DND-41 (cell line): ENCODE measurements around the gene PLAGL1.

Source experiments
- ATAC-seq: fragments of 200-7000 bp; cut with Tn5 transposase; 3 replicates; pipeline ENCODE4 v1.9.1; 2021; ENCODE audit warnings: low read depth; ENCODE audit not compliant: insufficient read depth
- DNase-seq: peaks from one replicate; pipeline ENCODE4 v3.0.0-alpha.2; 2020
- H2AFZ ChIP-seq: 2 replicates; pipeline ENCODE4 v1.6.0; 2012; ENCODE audit warnings: low read depth, low read length
- H3K27ac ChIP-seq: 2 replicates; pipeline ENCODE4 v1.5.1; 2012; ENCODE audit warnings: low read length, inconsistent platforms
- H3K27me3 ChIP-seq: fragments of 200-600 bp; sonication (generic); 2 replicates; pipeline ENCODE4 v1.6.0; 2012; ENCODE audit warnings: low read length, mild to moderate bottlenecking, inconsistent platforms; ENCODE audit not compliant: insufficient read depth, poor library complexity
- H3K36me3 ChIP-seq: 2 replicates; pipeline ENCODE4 v1.5.1; 2012; ENCODE audit warnings: low read length, inconsistent platforms; ENCODE audit not compliant: insufficient read depth
- H3K4me1 ChIP-seq: 2 replicates; pipeline ENCODE4 v1.5.1; 2012; ENCODE audit warnings: mild to moderate bottlenecking, low read length; ENCODE audit not compliant: insufficient read depth
- H3K4me2 ChIP-seq: 2 replicates; pipeline ENCODE4 v1.6.0; 2012; ENCODE audit warnings: mild to moderate bottlenecking, moderate library complexity, low read length, inconsistent platforms; ENCODE audit not compliant: insufficient read depth
- H3K4me3 ChIP-seq, 2 experiments: fragments of 200-600 bp in 1 of 2; shearing (Covaris generic) in 1 of 2; 2 replicates each; pipeline ENCODE4 v1.5.1; 2012 to 2016; ENCODE audit warnings: inconsistent platforms in 2 of 2, low read length in 2 of 2, mild to moderate bottlenecking in 2 of 2, low read depth in 1 of 2, moderate library complexity in 1 of 2
- H3K79me2 ChIP-seq: 2 replicates; pipeline ENCODE4 v1.6.0; 2012; ENCODE audit warnings: low read length, inconsistent platforms; ENCODE audit not compliant: insufficient read depth
- H3K9ac ChIP-seq: 2 replicates; pipeline ENCODE4 v1.6.0; 2012; ENCODE audit warnings: low read depth, mild to moderate bottlenecking, inconsistent platforms, low read length, moderate library complexity
- H3K9me3 ChIP-seq: 2 replicates; pipeline ENCODE4 v1.5.1; 2012; ENCODE audit warnings: low read length, moderate library complexity, mild to moderate bottlenecking, inconsistent platforms; ENCODE audit not compliant: insufficient read depth, severe bottlenecking
- H4K20me1 ChIP-seq: 2 replicates; pipeline ENCODE4 v1.6.0; 2012; ENCODE audit warnings: low read length; ENCODE audit not compliant: insufficient read depth
- CTCF ChIP-seq: IDR thresholded peaks from 2 replicates; pipeline ENCODE4 v1.5.1; 2012; ENCODE audit warnings: borderline replicate concordance, low read length, moderate library complexity, mild to moderate bottlenecking; ENCODE audit not compliant: poor library complexity, severe bottlenecking; ENCODE audit errors: extremely low read depth
- EZH2 ChIP-seq: IDR thresholded peaks from 3 replicates; pipeline ENCODE4 v1.6.1; 2012; ENCODE audit warnings: borderline replicate concordance, low read depth, mild to moderate bottlenecking, moderate library complexity, low read length, inconsistent platforms; ENCODE audit not compliant: severe bottlenecking

The PLAGL1 gene

GRCh38 chr6:143965503-143966171 is 42.4 kb downstream of the PLAGL1 start:
- DNase-seq, result no peak
- Histone ChIP-seq H3K4me2 (no peak overlapping the region), H2AFZ (no peak overlapping the region)

GRCh38 chr6:143964674-143965081 is 43.4 kb downstream of the PLAGL1 start:
- Histone ChIP-seq H2AFZ (no peak overlapping the region), H3K79me2 (no peaks in the 10 kb centered on the region), H3K4me3 (no peak overlapping the region), H3K36me3 (no peaks in the 10 kb centered on the region), H3K27me3 (no peaks in the 10 kb centered on the region), H4K20me1 (no peaks in the 10 kb centered on the region), H3K4me2 (no peak overlapping the region), H3K9ac (no peak overlapping the region), H3K9me3 (no peaks in the 10 kb centered on the region), H3K27ac (no peak overlapping the region), H3K4me1 (no peaks in the 10 kb centered on the region)
- ATAC-seq (no peak), DNase-seq (no peak)
- TF ChIP-seq CTCF, result no peak
- TF ChIP-seq EZH2, result no peak

More at GRCh38 chr6:143965503-143966171, 42.4 kb downstream of the PLAGL1 start:
- Histone ChIP-seq H3K27ac (no peak overlapping the region), H3K4me1 (no peaks in the 10 kb centered on the region), H3K79me2 (no peaks in the 10 kb centered on the region), H3K36me3 (no peaks in the 10 kb centered on the region), H4K20me1 (no peaks in the 10 kb centered on the region), H3K9ac (no peak overlapping the region), H3K27me3 (no peaks in the 10 kb centered on the region), H3K9me3 (no peaks in the 10 kb centered on the region), H3K4me3 (no peak overlapping the region)
- no peak for TF ChIP-seq EZH2
- no peak for TF ChIP-seq CTCF
- ATAC-seq, result no peak

GRCh38 chr6:143963158-143963919 is 44.7 kb downstream of the PLAGL1 start:
- H2AFZ ChIP-seq, result no peak overlapping the region
- no peaks in the 10 kb centered on the region for H3K9me3 ChIP-seq
- H3K27me3 ChIP-seq, result no peaks in the 10 kb centered on the region
- no peaks in the 10 kb centered on the region for H4K20me1 ChIP-seq
- no peaks in the 10 kb centered on the region for H3K36me3 ChIP-seq
- no peaks in the 10 kb centered on the region for H3K79me2 ChIP-seq
- TF ChIP-seq CTCF, result no peak
- TF ChIP-seq EZH2, result no peak
- DNase-seq (no peak), ATAC-seq (no peak)
- H3K9ac ChIP-seq, result no peak overlapping the region
- H3K4me3 ChIP-seq, result no peak overlapping the region
- H3K27ac ChIP-seq, result no peak overlapping the region
- no peaks in the 10 kb centered on the region for H3K4me1 ChIP-seq
- H3K4me2 ChIP-seq, result no peak overlapping the region
